Adrenal gland (tissue), 12 donors: Measurements from ENCODE around the gene ATG9A. TPM values are rescaled to one million over a fixed set of nuclear protein-coding genes. Genes with fewer than 3 reads are reported as not detected.

ENCODE experiments used
- DNase-seq, 7 donors: peaks; one replicate each; pipeline ENCODE4 v3.0.0-alpha.2; 2019 to 2020
- H3K27ac ChIP-seq, 5 donors: fragments of 200-600 bp; sonication (generic) in 4 of 5; 1 replicate in 3 of 5; 2 replicates in 2 of 5; pipeline versions ENCODE4 v1.5.1 to v1.8.0; 2016 to 2020; ENCODE audit warnings: mild to moderate bottlenecking in 1 of 5
- H3K27me3 ChIP-seq: fragments of 200-600 bp; 2 replicates; pipeline ENCODE4 v1.8.0; 2021
- H3K36me3 ChIP-seq, 2 donors: fragments of 200-600 bp; replicated peaks in 1 of 2; 1 replicate in 1 of 2; 2 replicates in 1 of 2; pipeline versions ENCODE4 v1.5.1 to v1.8.0; 2018 to 2022
- H3K4me1 ChIP-seq, 2 donors: fragments of 200-600 bp; replicated peaks in 1 of 2; 1 replicate in 1 of 2; 2 replicates in 1 of 2; pipeline versions ENCODE4 v1.5.1 to v1.8.0; 2018 to 2021
- H3K4me3 ChIP-seq, 4 donors: fragments of 200-600 bp; sonication (generic) in 3 of 4; one replicate each; pipeline ENCODE4 v1.5.1; 2016 to 2018
- H3K9me3 ChIP-seq, 3 donors: fragments of 200-600 bp; sonication (generic) in 1 of 3; replicated peaks in 1 of 3; 1 replicate in 2 of 3; 2 replicates in 1 of 3; pipeline versions ENCODE4 v1.5.1 to v1.8.0; 2016 to 2021
- CTCF ChIP-seq, 6 experiments: fragments of 450-650 bp in 4 of 6; fragments of 200-600 bp in 2 of 6; sonication (generic) in 1 of 6; IDR thresholded peaks; 1 replicate in 5 of 6; 2 replicates in 1 of 6; pipeline versions ENCODE4 v1.5.1 to v1.8.0; 2016 to 2021; ENCODE audit warnings: antibody characterized with exemption in 6 of 6, mild to moderate bottlenecking in 2 of 6, moderate library complexity in 1 of 6
- POLR2A ChIP-seq, 2 donors: fragments of 450-650 bp; IDR thresholded peaks; one replicate each; pipeline ENCODE4 v1.6.1; 2017; ENCODE audit warnings: antibody characterized with exemption in 2 of 2, mild to moderate bottlenecking in 2 of 2, moderate library complexity in 1 of 2
- WGBS, 4 donors: extraction: QIAGEN DNeasy Blood & Tissue Kit in 2 of 4; methylation state at CpG; one replicate each; pipeline versions ENCODE4 v1.1.5 to v1.1.7; 2013 to 2017; 5-methylcytosine and 5-hydroxymethylcytosine counted together
- intact Hi-C, 2 donors: fragments of 100-400 bp; cut with DNase I; formaldehyde crosslinking; loops; one replicate each; pipeline versions ENCODE4 v1.14.1 to v1.15.0; 2022 to 2023
- polyA plus RNA-seq, 3 donors: library from polyadenylated mRNA; stranded (reverse); fragments of 200-250 nt in 2 of 3; fragments of 350-450 nt in 1 of 3; fragmentation: Illumina TruSeq in 1 of 3; extraction: RNeasy Lipid Tissue Mini Kit (QIAGEN cat#74804) in 1 of 3; gene quantifications; one replicate each; pipeline ENCODE4 v1.2.3, GENCODE V29; 2013 to 2014
- total RNA-seq, 9 donors: library from RNA; depleted of rRNA in 4 of 9; stranded (reverse); fragments of >200 nt in 4 of 9; fragments of 120-200 nt in 1 of 9; fragmentation: NEBNext Ultra II Directional in 1 of 9; extraction: Animal tissue kit (Norgen Biotek cat#: 25700) in 1 of 9; gene quantifications; one replicate each; pipeline versions ENCODE4 v1.1.0 to v1.2.4, GENCODE V29; 2013 to 2023
- donor health status: healthy with polysubstance abuse.
- donor health status: Bipolar disorder and iron deficiency.
- donor health status: DM: yes; HTN: yes; CAD: no.
- donor health status: DM: no; HTN: no; CAD: no.
- donor health status: DM: no; HTN: no; CAD: no.
- donor health status: DM: yes; HTN: yes; CAD: no.

Gene ATG9A
- total and polyA plus RNA-seq, 12 donors, result 13.0 to 73.1 (median 51.3) TPM

GRCh38 chr2:219178377-219179175 lies 50.9 kb downstream of the ATG9A start:
- Histone ChIP-seq H3K36me3 (peaks cover 0 to 58% of the 10 kb centered on the region in 2 donors), H3K4me1 (peaks cover 20 to 21% of the 10 kb centered on the region in 2 donors), H3K27ac (peak overlapping the region; percentile 97 to 100 (median 99)), H3K27me3 (no peaks in the 10 kb centered on the region), H3K9me3 (no peaks in the 10 kb centered on the region), H3K4me3 (peak overlapping the region; percentile 47 to 100 (median 68))
- 2 to 11% (median 5%) methylated on average over 12 to 45 of the region's 45 CpGs for WGBS, 4 donors
- intact Hi-C loops, result no loop called here
- DNase-seq, result peak; percentile 60 to 74 (median 64)
- TF ChIP-seq POLR2A (IDR thresholded peaks at IDR 0.05) (no peak), CTCF (IDR thresholded peaks at IDR 0.05) (no peak)

- 1% methylated on average over 24 to 67 of the region's 67 CpGs for WGBS, 4 donors
- Histone ChIP-seq H3K4me1 (peaks cover 20 to 21% of the 10 kb centered on the region in 2 donors), H3K27me3 (no peaks in the 10 kb centered on the region)
Measured at GRCh38 chr2:219177552-219178376, 51.7 kb downstream of the ATG9A start, which contains the start of gene RETREG2. TSS of gene RETREG2 (plus strand) at chr2:219178275. CDS start at chr2:219178353, 78 bp downstream.

GRCh38 chr2:219176818-219177551 lies 52.5 kb downstream of the ATG9A start, which contains the start of gene CNPPD1:
TSS of gene CNPPD1 (minus strand) at chr2:219176925. CDS start at chr2:219176828, 97 bp downstream.
- Histone ChIP-seq H3K27ac (peak within 1 kb of the TSS; percentile 97 to 100 (median 99)), H3K4me1 (peaks cover 20 to 21% of the 10 kb centered on the region in 2 donors), H3K4me3 (peak within 1 kb of the TSS; percentile 79 to 100 (median 93)), H3K27me3 (no peaks in the 10 kb centered on the region), H3K36me3 (peaks cover 0 to 58% of the 10 kb centered on the region in 2 donors), H3K9me3 (no peaks in the 10 kb centered on the region)
- intact Hi-C loops, result no loop called here
- WGBS, 4 donors, result 0 to 1% (median 0%) methylated on average over 10 to 69 of the region's 69 CpGs
- TF ChIP-seq CTCF (IDR thresholded peaks at IDR 0.05), result peak in 1 of 6 experiments; percentile 3
- peak; percentile 79 to 85 for TF ChIP-seq POLR2A (IDR thresholded peaks at IDR 0.05)
- peak; percentile 80 to 91 (median 85) for DNase-seq

More at GRCh38 chr2:219177552-219178376, 51.7 kb downstream of the ATG9A start, which contains the start of gene RETREG2:
- Histone ChIP-seq H3K4me3 (peak within 1 kb of the TSS; percentile 60 to 100 (median 88)), H3K27ac (peak within 1 kb of the TSS; percentile 97 to 100 (median 99)), H3K9me3 (no peaks in the 10 kb centered on the region), H3K36me3 (peaks cover 0 to 58% of the 10 kb centered on the region in 2 donors)
- intact Hi-C loops, result no loop called here
- DNase-seq, result peak; percentile 82 to 91 (median 86)
- TF ChIP-seq POLR2A (IDR thresholded peaks at IDR 0.05), result peak; percentile 90 to 92
- TF ChIP-seq CTCF (IDR thresholded peaks at IDR 0.05), result peak in 3 of 6 experiments; percentile 28 to 50 (median 33)
